ENCODE measurements around the gene APPBP2.
"Not testable (repeated sequence)": the region's sequence is repeated elsewhere in the genome, so short reads cannot be mapped to it uniquely, and the experiment has no call there.

Gene APPBP2

DNA sequence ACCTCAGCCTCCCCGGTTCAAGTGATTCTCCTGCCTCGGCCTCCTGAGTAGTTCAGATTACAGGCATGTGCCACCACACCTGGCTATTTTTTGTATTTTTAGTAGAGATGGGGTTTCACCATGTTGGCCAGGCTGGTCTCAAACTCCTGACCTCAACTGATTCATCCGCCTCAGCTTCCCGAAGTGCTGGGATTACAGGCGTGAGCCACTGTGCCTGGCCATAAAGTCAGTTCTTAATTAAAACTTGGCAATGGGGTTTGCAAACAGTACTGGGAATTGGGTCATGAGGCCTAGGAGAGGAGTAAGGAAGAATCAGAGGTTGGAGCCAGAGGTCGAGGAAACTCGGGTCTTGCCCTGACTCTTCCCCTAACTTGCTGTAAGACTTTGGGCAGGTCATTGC, 95.5 kb downstream of the APPBP2 start:
- not testable (repeated sequence) for DNase-seq

- not testable (repeated sequence) for DNase-seq
Measured at GRCh38 chr17:60428491-60428890, 97.6 kb downstream of the APPBP2 start.

- no peak for DNase-seq
Measured at GRCh38 chr17:60426596-60426995, 99.4 kb downstream of the APPBP2 start.

DNA sequence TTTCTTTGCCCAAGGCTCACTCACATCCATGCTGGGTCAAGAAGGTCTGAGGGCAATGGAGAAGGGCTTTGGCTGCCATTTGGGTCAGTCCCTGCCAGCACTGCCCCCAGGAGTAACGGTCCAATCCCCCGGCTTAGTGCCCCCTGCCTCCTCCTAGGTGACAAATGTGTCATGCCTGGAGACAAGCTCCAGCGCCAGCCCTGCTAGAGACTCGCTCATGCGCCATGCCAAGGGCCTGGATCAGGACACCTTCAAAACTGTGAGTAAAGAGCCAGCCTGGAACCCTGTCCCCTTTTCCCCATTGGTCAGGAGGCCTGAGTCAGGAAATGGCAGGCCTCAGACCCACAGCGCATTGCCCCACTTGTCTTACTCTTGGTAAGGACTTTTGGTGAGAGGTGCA, 100.4 kb downstream of the APPBP2 start:
- no peak for DNase-seq

DNA sequence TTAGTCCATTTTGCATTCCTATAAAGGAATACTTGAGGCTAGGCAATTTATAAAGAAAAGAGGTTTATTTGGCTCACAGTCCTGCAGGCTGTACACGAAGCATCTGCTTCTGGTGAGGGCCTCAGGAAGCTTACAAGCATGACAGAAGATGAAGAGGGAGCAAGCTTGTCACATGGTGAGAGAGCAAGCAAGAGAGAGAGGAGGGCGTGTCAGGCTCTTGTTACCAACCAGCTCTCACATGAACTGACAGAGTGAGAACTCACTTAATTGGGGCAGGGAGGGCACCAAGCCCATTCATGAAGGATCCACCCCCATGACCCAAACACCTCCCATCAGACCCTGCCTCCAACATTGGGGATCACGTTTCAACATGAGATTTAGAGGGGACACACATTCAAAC, 102.2 kb downstream of the APPBP2 start:
- no peak for DNase-seq

GRCh38 chr17:60422162-60422665, 103.8 kb downstream of the APPBP2 start, which contains the start of gene CHCT1:
TSS of gene CHCT1 (plus strand) at chr17:60422489. CDS start at chr17:60422593, 104 bp downstream.
- no peak for DNase-seq

DNA sequence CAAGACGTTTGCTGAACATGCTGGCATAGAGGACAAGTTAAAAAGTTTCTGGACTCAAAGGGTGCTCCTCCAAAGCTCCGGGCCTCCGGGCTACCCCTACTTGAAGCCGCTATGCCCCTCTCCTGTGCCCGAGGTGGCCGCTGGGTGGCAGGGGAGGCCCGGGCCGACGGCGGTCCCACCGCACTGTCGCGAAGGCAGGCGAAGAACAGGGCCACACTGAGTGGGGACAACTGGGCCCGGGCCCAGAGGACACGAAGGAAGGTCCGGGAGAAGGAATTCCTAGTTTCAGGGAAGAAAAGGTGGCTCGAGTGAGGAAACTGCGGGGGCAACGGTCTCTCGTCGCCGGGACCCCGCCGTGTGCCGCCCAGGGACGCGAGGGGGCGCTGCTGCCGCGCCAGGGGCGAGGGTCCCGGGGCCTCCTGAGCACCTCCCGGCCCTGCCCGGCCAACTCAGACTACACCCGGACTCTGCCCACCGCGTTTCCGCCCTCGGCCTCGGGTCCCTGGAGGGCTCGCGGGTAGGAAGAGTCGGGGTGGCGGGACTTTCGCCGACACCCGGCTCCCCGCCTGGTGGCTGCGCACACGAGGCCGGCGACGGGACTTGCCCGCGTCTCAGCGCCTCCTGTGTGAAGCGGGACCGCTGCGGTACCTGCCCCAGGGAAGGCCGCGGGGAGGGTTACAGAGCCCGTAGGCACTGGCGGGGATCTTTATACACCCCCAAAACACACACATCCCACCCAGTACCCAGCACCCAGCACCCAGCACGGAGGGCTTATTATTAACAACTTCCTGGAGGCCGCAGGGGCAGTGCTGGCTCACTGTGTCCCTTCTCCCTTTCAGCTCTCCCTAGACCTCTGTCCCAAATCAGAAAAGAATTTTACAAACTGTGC, 104.5 kb downstream of the APPBP2 start:
- peak; percentile 74 to 77 for DNase-seq

GRCh38 chr17:60419875-60420274, 106.2 kb downstream of the APPBP2 start:
- not testable (repeated sequence) for DNase-seq

GRCh38 chr17:60419003-60419402, 107.0 kb downstream of the APPBP2 start:
- DNase-seq, result not testable (repeated sequence)

GRCh38 chr17:60416368-60416925, 109.6 kb downstream of the APPBP2 start:
- no peak for DNase-seq

DNA sequence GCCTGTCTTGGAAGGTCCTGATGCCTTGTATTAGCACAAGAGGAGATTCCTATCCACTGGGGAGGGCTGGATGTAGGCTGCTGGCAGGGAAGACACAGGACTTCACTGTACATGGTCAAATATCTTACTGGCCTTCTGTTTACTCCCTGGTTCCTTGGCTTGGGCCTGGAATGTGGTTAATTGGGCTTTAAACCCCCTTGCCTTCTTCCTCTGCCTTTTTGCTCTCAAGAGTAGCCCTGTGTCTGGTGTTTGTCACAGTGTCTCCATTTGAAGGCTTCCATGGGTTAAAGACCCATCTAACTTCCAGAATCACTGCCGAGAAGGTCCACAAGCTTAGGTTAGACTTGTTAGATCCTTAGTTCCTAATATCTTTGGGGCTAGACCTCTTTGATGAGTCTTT, 110.9 kb downstream of the APPBP2 start:
- no peak for DNase-seq

DNA sequence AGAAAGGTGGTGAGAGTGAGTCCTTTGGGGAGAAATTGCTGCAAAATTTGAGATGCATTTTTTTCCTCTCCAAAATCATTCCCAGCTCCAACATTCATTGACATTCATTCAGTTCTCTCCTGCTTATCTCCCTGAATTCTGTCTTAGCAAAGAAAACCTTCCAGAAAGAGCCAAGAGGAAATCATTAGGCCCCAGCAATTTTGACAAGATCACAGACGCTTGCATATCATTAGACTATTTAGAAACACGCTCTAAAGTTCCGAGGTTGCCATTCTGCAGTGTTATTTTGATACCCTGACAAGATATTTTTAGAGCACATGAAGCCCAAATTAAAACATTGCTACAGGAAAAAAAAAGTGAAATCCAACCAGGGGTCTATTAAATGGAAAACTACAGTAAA, 113.3 kb downstream of the APPBP2 start:
- no peak for DNase-seq

- DNase-seq, result no peak
Measured at GRCh38 chr17:60410001-60410400, 116.0 kb downstream of the APPBP2 start.

DNA sequence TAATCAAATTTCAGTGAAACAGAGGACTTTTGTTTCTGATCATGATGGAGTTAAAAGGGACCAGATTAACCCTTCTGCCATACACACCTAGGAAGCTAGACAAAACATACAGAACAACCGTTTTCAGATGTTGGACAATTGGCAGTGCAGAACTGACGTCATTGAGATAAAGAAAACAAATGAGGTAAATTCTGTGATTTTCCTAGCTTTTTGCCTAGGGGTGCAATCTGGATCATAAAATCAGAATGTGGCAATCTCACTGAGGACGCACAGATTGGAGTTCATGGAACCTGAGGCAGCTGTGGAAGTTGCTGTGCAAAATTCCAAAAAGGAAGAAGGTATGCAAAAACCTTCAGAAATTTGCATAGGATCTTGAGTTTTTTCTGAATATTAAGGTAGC, 119.2 kb downstream of the APPBP2 start:
- no peak for DNase-seq

DNA sequence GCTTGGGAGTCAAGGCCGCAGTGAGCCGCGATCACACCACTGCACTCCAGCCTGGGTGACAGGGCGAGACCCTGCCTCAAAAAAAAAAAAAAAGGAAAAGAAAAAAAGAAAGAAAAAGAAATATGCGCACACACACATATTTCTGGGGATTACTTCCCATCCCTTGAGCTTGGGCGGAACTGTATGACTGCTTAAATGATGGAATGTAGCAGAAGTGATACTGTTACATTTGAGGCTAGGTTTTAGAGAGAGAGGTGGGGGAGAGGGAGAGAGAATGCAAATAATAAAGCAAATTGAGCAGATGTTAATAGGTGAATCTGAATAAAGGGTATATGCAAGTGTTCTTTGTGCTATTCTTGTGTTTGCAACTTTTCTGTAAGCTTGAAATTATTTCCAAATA, 122.1 kb downstream of the APPBP2 start:
- DNase-seq, result no peak

DNA sequence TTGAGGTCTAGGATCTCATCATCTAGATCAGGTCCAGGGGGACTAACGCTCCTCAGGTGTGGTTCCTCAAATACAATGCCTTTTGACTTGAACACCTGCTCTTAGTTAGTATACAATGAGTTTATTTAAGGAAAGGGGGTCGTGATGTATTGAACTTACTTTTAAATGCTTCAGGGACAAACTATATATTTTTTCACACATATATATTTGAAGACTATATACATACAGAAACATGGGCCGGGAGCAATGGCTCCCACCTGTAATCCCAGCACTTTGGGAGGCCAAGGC, 122.6 kb downstream of the APPBP2 start:
- DNase-seq, result no peak

GRCh38 chr17:60401819-60402218, 124.2 kb downstream of the APPBP2 start:
- DNase-seq, result no peak

GRCh38 chr17:60398227-60398959, 127.6 kb downstream of the APPBP2 start:
- peak in 1 of 2 donors; percentile 78 for DNase-seq

- no peak for DNase-seq
Measured at GRCh38 chr17:60396412-60396811, 129.6 kb downstream of the APPBP2 start.

DNA sequence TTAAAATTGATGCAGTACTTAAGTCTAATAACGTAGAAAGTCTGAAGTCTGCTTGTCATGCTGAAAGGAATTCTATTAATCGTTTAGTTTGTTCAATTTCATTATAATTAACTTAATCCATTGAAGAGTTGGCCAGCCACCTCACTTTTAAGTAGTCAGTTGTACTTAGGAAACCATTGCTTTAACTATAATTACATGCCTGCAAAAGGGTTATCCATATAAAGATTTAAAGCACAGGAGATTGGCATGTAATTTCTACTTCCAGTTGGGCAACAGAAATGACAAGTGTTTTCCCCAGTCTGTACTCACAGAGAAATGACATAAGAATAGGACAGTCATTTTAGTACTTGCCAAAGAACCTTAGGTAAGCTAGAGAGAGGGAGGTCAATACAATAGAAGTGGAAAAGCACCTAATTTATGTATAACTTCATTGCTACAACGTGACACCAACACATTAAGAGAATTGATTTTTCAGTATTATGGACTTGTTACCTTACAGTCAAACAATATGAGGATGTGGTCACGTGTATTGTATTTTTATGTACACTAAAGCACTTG, 130.5 kb downstream of the APPBP2 start:
- DNase-seq, result no peak

DNA sequence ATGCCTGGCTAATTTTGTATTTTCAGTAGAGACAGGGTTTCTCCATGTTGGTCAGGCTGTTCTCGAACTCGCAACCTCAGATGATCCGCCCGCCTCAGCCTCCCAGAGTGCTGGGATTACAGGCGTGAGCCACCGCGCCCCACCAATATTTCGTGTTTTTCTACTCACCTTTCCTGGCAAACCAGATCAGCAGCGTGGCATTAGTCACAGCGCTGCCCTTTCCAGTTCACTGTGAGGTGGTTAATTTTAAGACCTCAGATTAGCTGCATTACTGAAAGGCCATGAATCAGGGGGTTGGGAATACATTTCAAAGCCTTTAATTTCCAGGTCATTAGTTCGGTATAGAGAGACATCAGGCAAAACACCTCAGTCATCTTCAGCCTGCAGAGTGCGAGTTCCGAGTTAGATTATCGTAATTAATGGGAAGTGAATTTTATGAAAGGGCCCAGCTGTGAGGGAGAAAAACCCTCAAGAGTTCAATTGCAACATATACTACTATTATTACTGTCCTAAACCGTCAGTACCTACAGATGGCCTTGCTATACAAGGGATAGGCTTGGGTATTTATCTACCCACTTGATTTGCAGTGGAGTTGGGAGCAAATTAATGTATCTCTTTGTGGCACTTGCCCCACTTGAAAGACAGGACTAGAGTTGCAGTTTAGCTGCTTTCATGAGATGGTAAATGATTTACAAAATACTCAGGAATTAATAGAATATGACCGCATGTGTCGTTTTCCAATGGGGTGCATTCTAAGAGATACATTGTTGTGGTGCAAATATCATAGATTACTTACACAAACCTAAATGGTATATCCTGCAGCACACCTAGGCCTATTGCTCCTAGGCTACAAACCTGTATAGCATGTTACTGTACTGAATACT, 132.0 kb downstream of the APPBP2 start:
- no peak for DNase-seq

Data from CD4-positive, alpha-beta T cell treated with Interleukin-1 beta for 1 hour (primary cell).